Fibroblast of mammary gland (primary cell): ENCODE results near the gene TAF11L13.
"Not testable (repeated sequence)": the region's sequence is repeated elsewhere in the genome, so short reads cannot be mapped to it uniquely, and the experiment has no call there.

Experiments
- DNase-seq: peaks from one replicate; pipeline ENCODE4 v3.0.0-alpha.2; 2010; ENCODE audit warnings: low read depth
- H3K4me3 ChIP-seq: 2 replicates; pipeline ENCODE4 v1.5.1; 2011; ENCODE audit warnings: low read depth, mild to moderate bottlenecking, low read length, moderate library complexity; ENCODE audit not compliant: control insufficient read depth
- CTCF ChIP-seq: conservative IDR thresholded peaks from 2 replicates; pipeline ENCODE4 v1.5.1; 2011; ENCODE audit warnings: low read depth, low read length, inconsistent platforms; ENCODE audit not compliant: control insufficient read depth, insufficient read depth

TAF11L13 gene

DNA sequence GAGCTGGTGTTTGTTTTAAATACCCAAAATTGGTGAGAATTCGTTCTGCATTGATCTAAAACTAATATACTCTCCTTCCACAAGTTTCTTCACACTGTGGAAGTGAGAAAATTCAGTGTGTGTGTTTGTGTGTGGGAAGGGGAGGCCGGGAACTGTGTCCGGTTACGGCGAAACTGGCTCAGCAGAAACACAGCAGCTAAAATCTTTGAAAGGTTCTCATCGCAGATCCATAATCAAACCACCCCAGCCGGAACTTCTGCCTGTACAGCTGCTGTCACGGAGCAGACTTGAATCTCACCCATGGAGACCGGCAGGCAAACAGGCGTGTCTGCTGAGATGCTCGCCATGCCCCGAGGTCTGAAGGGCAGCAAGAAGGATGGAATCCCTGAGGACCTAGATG, at the start of gene TAF11L13:
Gene TAF11L13 (plus strand): TSS at position 301 of the 400 bp plus-strand sequence.
- DNase-seq, H3K4me3 ChIP-seq: not testable (repeated sequence)

- H3K4me3 ChIP-seq, DNase-seq: not testable (repeated sequence)
These were observed 46.2 kb upstream of the TAF11L13 start, which contains the start of gene TAF11L7 for GRCh38 chr5:17585658-17586057. Gene TAF11L7 (minus strand): TSS chr5:17585758.

DNA sequence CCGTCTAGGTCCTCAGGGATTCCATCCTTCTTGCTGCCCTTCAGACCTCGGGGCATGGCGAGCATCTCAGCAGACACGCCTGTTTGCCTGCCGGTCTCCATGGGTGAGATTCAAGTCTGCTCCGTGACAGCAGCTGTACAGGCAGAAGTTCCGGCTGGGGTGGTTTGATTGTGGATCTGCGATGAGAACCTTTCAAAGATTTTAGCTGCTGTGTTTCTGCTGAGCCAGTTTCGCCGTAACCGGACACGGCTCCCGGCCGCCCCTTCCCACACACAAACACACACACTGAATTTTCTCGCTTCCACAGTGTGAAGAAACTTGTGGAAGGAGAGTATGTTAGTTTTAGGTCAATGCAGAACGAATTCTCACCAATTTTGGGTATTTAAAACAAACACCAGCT, 41.0 kb upstream of the TAF11L13 start, which contains the start of gene TAF11L8:
Gene TAF11L8 (minus strand): TSS at position 101 of the 400 bp plus-strand sequence.
- H3K4me3 ChIP-seq, DNase-seq: not testable (repeated sequence)

DNA sequence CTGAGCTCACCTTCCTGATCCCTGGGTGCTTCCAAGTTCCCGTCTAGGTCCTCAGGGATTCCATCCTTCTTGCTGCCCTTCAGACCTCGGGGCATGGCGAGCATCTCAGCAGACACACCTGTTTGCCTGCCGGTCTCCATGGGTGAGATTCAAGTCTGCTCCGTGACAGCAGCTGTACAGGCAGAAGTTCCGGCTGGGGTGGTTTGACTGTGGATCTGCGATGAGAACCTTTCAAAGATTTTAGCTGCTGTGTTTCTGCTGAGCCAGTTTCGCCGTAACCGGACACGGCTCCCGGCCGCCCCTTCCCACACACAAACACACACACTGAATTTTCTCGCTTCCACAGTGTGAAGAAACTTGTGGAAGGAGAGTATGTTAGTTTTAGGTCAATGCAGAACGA, 37.6 kb upstream of the TAF11L13 start, which contains the start of gene TAF11L9:
Gene TAF11L9 (minus strand): TSS at position 140 of the 400 bp plus-strand sequence.
- DNase-seq, H3K4me3 ChIP-seq: not testable (repeated sequence)

- H3K4me3 ChIP-seq, DNase-seq: not testable (repeated sequence)
These were observed 34.2 kb upstream of the TAF11L13 start, which contains the start of gene TAF11L10 for GRCh38 chr5:17597728-17598127. Gene TAF11L10 (minus strand): TSS chr5:17597828.

GRCh38 chr5:17603880-17604279, 28.0 kb upstream of the TAF11L13 start, which contains the start of gene TAF11L11:
Gene TAF11L11 (plus strand): TSS chr5:17604183.
- H3K4me3 ChIP-seq, result not testable (repeated sequence)

DNA sequence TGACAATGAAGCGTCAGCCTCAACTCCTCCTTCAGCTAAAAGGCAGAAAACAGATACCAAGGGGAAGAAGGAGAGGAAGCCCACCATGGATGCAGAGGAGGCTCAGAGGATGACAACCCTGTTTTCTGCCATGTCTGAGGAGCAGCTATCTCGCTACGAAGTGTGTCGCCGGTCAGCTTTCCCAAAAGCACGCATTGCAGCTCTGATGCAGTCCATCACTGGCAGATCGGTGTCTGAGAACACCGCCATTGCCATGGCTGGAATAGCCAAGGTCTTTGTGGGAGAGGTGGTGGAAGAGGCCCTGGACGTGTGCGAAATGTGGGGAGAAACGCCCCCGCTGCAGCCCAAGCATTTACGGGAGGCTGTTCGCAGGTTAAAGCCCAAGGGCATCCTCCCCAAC, 26.9 kb upstream of the TAF11L13 start:
- H3K4me3 ChIP-seq, result no peak overlapping the region
- no peak for TF ChIP-seq CTCF
- no peak for DNase-seq

More at GRCh38 chr5:17603880-17604279, 28.0 kb upstream of the TAF11L13 start, which contains the start of gene TAF11L11:
- DNase-seq, result not testable (repeated sequence)

- not testable (repeated sequence) for DNase-seq, H3K4me3 ChIP-seq
These were observed 24.4 kb upstream of the TAF11L13 start for GRCh38 chr5:17607461-17607860.

GRCh38 chr5:17610092-17610491, 21.8 kb upstream of the TAF11L13 start, which contains the start of gene TAF11L12:
Gene TAF11L12 (plus strand): TSS chr5:17610392.
- not testable (repeated sequence) for DNase-seq, H3K4me3 ChIP-seq

- H3K4me3 ChIP-seq, result no peak overlapping the region
- no peak for TF ChIP-seq CTCF
- no peak for DNase-seq
These were observed 16.8 kb upstream of the TAF11L13 start for GRCh38 chr5:17614872-17615605.

- no peak for TF ChIP-seq CTCF
- no peak for DNase-seq
These were observed 12.5 kb upstream of the TAF11L13 start for GRCh38 chr5:17619354-17619753.

More at GRCh38 chr5:17619354-17619753, 12.5 kb upstream of the TAF11L13 start:
- no peak overlapping the region for H3K4me3 ChIP-seq
